CD4-positive, alpha-beta T cell treated with Interferon alpha-2 for 1 hour (primary cell): Measurements from ENCODE around the gene ACTR3C.
A peak's percentile ranks its signal among the peaks of the same experiment; 100 is the strongest.

ENCODE experiments used
- DNase-seq, 2 donors: peaks; one replicate each; pipeline ENCODE4 v3.0.0-alpha.2; 2020 to 2022

The ACTR3C gene

GRCh38 chr7:150322833-150323681 is at the start of gene ACTR3C, which contains the start of gene LRRC61:
Gene ACTR3C (minus strand): TSS chr7:150323545. CDS start chr7:150295296, 28,249 bp downstream.
Gene LRRC61 (plus strand): TSS chr7:150323355. CDS start chr7:150336862, 13,507 bp downstream.
- peak; percentile 53 to 72 for DNase-seq

GRCh38 chr7:150372271-150373048 is 49.1 kb upstream of the ACTR3C start:
- DNase-seq: no peak

GRCh38 chr7:150371996-150372270 is 48.6 kb upstream of the ACTR3C start:
- DNase-seq: no peak

- no peak for DNase-seq
Observed at GRCh38 chr7:150371131-150371995, 48.0 kb upstream of the ACTR3C start.

GRCh38 chr7:150370612-150371071 is 47.3 kb upstream of the ACTR3C start:
- no peak for DNase-seq

GRCh38 chr7:150369748-150370501 is 46.6 kb upstream of the ACTR3C start:
- DNase-seq: no peak

GRCh38 chr7:150368884-150369747 is 45.8 kb upstream of the ACTR3C start:
- DNase-seq: peak in 1 of 2 donors; percentile 48

- peak; percentile 78 to 82 for DNase-seq
Observed at GRCh38 chr7:150368096-150368883, 44.9 kb upstream of the ACTR3C start, which contains the start of gene REPIN1. Gene REPIN1 (plus strand): TSS chr7:150368822. CDS start chr7:150369712, 890 bp downstream.

GRCh38 chr7:150367677-150368095 is 44.3 kb upstream of the ACTR3C start:
- DNase-seq: no peak

GRCh38 chr7:150365673-150366398 is 42.5 kb upstream of the ACTR3C start:
- peak in 1 of 2 donors; percentile 35 for DNase-seq

- no peak for DNase-seq
Observed at GRCh38 chr7:150365194-150365593, 41.8 kb upstream of the ACTR3C start.

GRCh38 chr7:150363872-150364271 is 40.5 kb upstream of the ACTR3C start:
- no peak for DNase-seq

GRCh38 chr7:150363370-150363769 is 40.0 kb upstream of the ACTR3C start:
- no peak for DNase-seq

- DNase-seq: no peak
Observed at GRCh38 chr7:150361807-150362621, 38.7 kb upstream of the ACTR3C start.

- DNase-seq: no peak
Observed at GRCh38 chr7:150361402-150361801, 38.1 kb upstream of the ACTR3C start.

GRCh38 chr7:150360363-150361058 is 37.2 kb upstream of the ACTR3C start:
- no peak for DNase-seq

- no peak for DNase-seq
Observed at GRCh38 chr7:150359622-150360362, 36.4 kb upstream of the ACTR3C start.
